ENCODE results near the gene ITFG1.

DNA sequence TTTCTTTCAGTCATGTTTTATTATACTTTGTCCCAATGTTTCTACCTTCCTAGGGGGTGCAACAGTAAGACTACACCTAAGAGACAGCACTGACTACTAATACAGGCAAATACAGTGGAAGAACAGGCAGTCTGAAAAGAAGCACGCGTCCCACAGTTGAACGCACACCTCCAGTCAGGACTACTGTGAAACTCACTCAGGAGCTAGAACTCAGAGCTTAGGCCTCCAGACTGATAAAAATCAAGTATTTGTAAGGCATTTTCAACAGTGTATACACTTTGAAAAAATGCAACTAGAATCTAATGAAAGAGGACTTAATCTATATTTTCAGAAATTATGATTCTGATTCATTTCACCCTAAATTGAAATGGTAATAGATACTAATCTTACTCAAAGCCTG, 14.4 kb downstream of the ITFG1 start:
- TF ChIP-seq FOXP2 (optimal IDR thresholded peaks at IDR 0.05; ENCODE audit: control extremely low read depth, extremely low read length, insufficient read depth) (no peak), EZH2 (IDR thresholded peaks at IDR 0.05) (no peak), POLR2AphosphoS5 (IDR thresholded peaks at IDR 0.05; ENCODE audit: borderline replicate concordance, low read depth, low read length) (no peak)

All from SK-N-MC (cell line).